HEK293 (cell line): ENCODE data around the gene SLC16A6.

Experiments
- CTCF ChIP-seq: fragments of 450-650 bp; formaldehyde crosslinking; IDR thresholded peaks from 2 replicates; pipeline ENCODE4 v1.5.1; 2016; ENCODE audit warnings: missing biosample characterization, missing genetic modification characterization
- ZBTB8A ChIP-seq: fragments of 450-650 bp; formaldehyde crosslinking; IDR thresholded peaks from 2 replicates; pipeline ENCODE4 v1.5.1; 2016; ENCODE audit warnings: missing biosample characterization, missing genetic modification characterization
- ZNF549 ChIP-seq: fragments of 450-650 bp; IDR thresholded peaks from 2 replicates; pipeline ENCODE4 v1.5.1; 2018; ENCODE audit warnings: missing biosample characterization, missing genetic modification characterization, mild to moderate bottlenecking, inconsistent platforms, moderate library complexity
- ZNF558 ChIP-seq: fragments of 450-650 bp; formaldehyde crosslinking; IDR thresholded peaks from 2 replicates; pipeline ENCODE4 v1.5.1; 2016; ENCODE audit warnings: missing biosample characterization, missing genetic modification characterization
- ZNF830 ChIP-seq: fragments of 450-650 bp; IDR thresholded peaks from 2 replicates; pipeline ENCODE4 v1.5.0; 2018; ENCODE audit warnings: missing biosample characterization, missing genetic modification characterization, low read depth, mild to moderate bottlenecking, moderate library complexity
- TF ChIP-seq, protein P1 (sequence below): fragments of 450-650 bp; formaldehyde crosslinking; IDR thresholded peaks from 2 replicates; pipeline ENCODE4 v1.5.1; 2016; ENCODE audit warnings: missing biosample characterization, missing genetic modification characterization

DNA sequence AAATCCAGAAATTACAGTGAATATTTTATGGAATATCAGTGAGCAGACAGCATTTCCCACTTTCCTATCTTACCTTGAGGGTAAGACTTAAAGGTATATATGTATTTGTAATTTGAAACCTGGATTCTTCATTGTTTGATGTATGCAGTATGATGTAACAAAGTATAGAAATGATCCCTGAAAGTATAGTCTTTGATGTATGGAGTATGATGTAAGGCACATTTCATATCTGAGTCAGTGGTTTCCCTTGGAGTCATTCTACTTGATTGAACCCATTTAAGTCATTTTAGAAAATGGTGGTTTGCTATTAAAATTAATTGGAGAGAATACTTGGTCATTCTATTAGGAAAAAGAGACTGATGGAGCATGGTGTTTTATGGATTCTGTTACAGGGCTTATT, 33.0 kb downstream of the SLC16A6 start:
- no peak for TF ChIP-seq CTCF (tag by site-specific recombination)
- TF ChIP-seq, protein P1, sequence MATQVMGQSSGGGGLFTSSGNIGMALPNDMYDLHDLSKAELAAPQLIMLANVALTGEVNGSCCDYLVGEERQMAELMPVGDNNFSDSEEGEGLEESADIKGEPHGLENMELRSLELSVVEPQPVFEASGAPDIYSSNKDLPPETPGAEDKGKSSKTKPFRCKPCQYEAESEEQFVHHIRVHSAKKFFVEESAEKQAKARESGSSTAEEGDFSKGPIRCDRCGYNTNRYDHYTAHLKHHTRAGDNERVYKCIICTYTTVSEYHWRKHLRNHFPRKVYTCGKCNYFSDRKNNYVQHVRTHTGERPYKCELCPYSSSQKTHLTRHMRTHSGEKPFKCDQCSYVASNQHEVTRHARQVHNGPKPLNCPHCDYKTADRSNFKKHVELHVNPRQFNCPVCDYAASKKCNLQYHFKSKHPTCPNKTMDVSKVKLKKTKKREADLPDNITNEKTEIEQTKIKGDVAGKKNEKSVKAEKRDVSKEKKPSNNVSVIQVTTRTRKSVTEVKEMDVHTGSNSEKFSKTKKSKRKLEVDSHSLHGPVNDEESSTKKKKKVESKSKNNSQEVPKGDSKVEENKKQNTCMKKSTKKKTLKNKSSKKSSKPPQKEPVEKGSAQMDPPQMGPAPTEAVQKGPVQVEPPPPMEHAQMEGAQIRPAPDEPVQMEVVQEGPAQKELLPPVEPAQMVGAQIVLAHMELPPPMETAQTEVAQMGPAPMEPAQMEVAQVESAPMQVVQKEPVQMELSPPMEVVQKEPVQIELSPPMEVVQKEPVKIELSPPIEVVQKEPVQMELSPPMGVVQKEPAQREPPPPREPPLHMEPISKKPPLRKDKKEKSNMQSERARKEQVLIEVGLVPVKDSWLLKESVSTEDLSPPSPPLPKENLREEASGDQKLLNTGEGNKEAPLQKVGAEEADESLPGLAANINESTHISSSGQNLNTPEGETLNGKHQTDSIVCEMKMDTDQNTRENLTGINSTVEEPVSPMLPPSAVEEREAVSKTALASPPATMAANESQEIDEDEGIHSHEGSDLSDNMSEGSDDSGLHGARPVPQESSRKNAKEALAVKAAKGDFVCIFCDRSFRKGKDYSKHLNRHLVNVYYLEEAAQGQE (tag by site-specific recombination): no peak
- TF ChIP-seq ZNF830: no peak
- no peak for TF ChIP-seq ZNF549 (tag by site-specific recombination)
- no peak for TF ChIP-seq ZNF558
- no peak for TF ChIP-seq ZBTB8A
